ENCODE results near the gene MYG1.

The MYG1 gene

DNA sequence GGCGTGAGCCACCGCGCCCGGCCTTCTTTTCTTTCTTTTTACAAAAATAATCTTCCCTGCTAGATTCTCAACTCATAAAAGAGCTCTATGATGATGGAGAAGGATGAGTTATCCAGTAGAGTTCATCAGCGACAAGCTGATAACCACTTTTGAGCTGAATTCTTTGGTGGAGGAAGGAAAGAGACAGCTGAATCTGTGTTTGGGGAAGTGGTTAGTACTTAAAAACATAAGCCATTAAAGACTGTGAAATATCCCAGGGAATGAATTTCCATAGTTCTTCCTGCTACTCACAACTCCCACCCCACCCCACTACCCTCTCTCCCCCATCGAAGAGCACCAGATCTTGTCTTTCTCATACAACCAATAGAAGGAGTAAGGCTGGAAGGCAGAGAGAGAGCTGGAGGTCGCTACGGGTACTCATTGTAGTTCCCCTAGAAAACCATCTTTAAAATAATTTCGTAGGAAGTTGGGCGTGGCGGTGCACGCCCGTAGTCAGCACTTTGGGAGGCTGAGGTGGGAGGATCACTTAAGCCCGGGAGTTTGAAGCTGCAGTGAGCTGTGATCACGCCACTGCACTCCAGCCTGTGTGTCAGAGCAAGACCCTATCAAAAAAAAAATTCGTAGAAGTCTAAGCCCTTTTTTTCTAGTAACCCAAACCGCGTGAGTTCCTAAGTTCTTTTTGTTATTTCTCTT is 32.0 kb upstream of the MYG1 start:
- Histone ChIP-seq H3K4me1 (ENCODE audit: control insufficient read depth, insufficient read depth, low read length) (peaks cover 5% of the 10 kb centered on the region; the same call in 1 of the 2 replicates), H3K9me3 (ENCODE audit: control insufficient read depth, insufficient read depth, low read depth, low read length) (no peaks in the 10 kb centered on the region), H3K27ac (ENCODE audit: extremely low read depth, low read depth, low read length) (peak overlapping the region; percentile 75; the same call in 1 of the 2 replicates), H3K36me3 (ENCODE audit: control insufficient read depth in 2 of 2, insufficient read depth in 1 of 2, low read length in 2 of 2) (peaks cover 11 to 33% of the 10 kb centered on the region in 2 experiments; a peak in 2 of 3 replicates), H3K4me3 (ENCODE audit: low read depth, low read length) (no peak overlapping the region)
- TF ChIP-seq KLF9 (tag by site-specific recombination; IDR thresholded peaks at IDR 0.05; ENCODE audit: low read depth) (peak; percentile 53; the same call in 1 of the 2 replicates), KLF1 (tag by site-specific recombination; IDR thresholded peaks at IDR 0.05) (peak; percentile 62), ZNF433 (tag by site-specific recombination; IDR thresholded peaks at IDR 0.05; ENCODE audit: low read depth) (no peak)
- ChIA-PET CTCF (interaction anchor here (0.6 to 6.7 kb wide), 17 partner anchors 11 to 689 kb away, joined by 3 to 144 read pairs (median 5); partner anchors contain the start of genes AAAS, ITGB7 and ZNF740), POLR2A (interaction anchor here (0.8 to 3.8 kb wide), 14 partner anchors 11 to 188 kb away, joined by 3 to 22 read pairs (median 4); partner anchors contain the start of genes CSAD, ITGB7, MYG1 and PFDN5)

DNA sequence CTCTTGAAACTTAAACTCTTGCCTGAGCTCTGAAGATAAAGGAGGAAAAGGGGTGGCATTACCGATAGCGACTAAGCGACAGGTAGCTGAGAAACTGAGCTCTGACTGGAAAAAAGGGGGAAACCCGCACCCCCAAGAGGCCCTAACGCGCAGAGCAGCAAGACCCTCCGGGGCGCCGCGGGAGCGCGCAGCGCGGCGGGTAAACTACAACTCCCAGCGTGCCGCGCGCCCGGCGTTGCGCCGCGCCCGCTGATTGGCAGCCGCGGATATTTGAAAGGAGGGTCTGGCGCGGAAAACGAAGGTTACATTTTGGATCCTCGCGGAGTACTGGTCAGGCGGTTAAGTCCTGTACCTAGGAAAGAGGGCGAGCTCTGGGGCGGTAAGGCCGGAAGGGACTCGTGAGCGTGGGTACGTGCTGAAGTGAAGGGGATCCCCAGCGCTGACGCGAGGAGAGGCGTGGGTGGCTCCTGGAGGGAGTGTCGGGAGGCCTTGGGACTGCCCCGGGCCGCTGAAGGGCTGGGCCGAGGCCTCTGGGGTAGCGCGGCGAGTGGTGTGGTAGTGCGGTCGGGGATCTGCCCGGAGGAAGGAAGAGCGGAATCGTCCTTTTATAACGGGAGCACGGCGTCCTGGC is 31.4 kb upstream of the MYG1 start, which contains the start of gene ESPL1:
Gene ESPL1 (plus strand): TSS at position 301 of the 631 bp plus-strand sequence. CDS start 468 bp downstream, outside the sequence.
- peaks cover 5% of the 10 kb centered on the region; the same call in 1 of the 2 replicates for H3K4me1 ChIP-seq (ENCODE audit: control insufficient read depth, insufficient read depth, low read length)
- ChIA-PET CTCF (interaction anchor here (0.7 to 6.7 kb wide), 18 partner anchors 10 to 690 kb away, joined by 3 to 144 read pairs (median 4); partner anchors contain the start of genes AAAS, ITGB7 and ZNF740), POLR2A (interaction anchor here (0.9 to 3.8 kb wide), 15 partner anchors 9 to 189 kb away, joined by 3 to 22 read pairs (median 5); partner anchors contain the start of genes CSAD, ITGB7, MYG1 and PFDN5)
- H3K36me3 ChIP-seq (ENCODE audit: control insufficient read depth in 2 of 2, insufficient read depth in 1 of 2, low read length in 2 of 2) = peaks cover 16 to 38% of the 10 kb centered on the region in 2 experiments; a peak in 2 of 3 replicates
- H3K4me3 ChIP-seq (ENCODE audit: low read depth, low read length) = peak within 1 kb of the TSS; percentile 74
- H3K27ac ChIP-seq (ENCODE audit: extremely low read depth, low read depth, low read length) = peak within 1 kb of the TSS; percentile 75; the same call in 1 of the 2 replicates
- no peaks in the 10 kb centered on the region for H3K9me3 ChIP-seq (ENCODE audit: control insufficient read depth, insufficient read depth, low read depth, low read length)
- no peak for TF ChIP-seq ZSCAN23 (tag by site-specific recombination; IDR thresholded peaks at IDR 0.05)
- no peak for TF ChIP-seq ZNF221 (tag by site-specific recombination; IDR thresholded peaks at IDR 0.05; ENCODE audit: borderline replicate concordance)
- TF ChIP-seq ZNF214 (tag by site-specific recombination; IDR thresholded peaks at IDR 0.05; ENCODE audit: borderline replicate concordance) = no peak
- TF ChIP-seq HOXC10 (CRISPR knock-in tag; IDR thresholded peaks at IDR 0.05) = no peak
- TF ChIP-seq YY1 (tag by site-specific recombination; IDR thresholded peaks at IDR 0.05) = no peak
- TF ChIP-seq ZNF548 (tag by site-specific recombination; IDR thresholded peaks at IDR 0.05) = no peak
- TF ChIP-seq ZNF626 (tag by site-specific recombination; IDR thresholded peaks at IDR 0.05) = no peak
- TF ChIP-seq, protein P1, sequence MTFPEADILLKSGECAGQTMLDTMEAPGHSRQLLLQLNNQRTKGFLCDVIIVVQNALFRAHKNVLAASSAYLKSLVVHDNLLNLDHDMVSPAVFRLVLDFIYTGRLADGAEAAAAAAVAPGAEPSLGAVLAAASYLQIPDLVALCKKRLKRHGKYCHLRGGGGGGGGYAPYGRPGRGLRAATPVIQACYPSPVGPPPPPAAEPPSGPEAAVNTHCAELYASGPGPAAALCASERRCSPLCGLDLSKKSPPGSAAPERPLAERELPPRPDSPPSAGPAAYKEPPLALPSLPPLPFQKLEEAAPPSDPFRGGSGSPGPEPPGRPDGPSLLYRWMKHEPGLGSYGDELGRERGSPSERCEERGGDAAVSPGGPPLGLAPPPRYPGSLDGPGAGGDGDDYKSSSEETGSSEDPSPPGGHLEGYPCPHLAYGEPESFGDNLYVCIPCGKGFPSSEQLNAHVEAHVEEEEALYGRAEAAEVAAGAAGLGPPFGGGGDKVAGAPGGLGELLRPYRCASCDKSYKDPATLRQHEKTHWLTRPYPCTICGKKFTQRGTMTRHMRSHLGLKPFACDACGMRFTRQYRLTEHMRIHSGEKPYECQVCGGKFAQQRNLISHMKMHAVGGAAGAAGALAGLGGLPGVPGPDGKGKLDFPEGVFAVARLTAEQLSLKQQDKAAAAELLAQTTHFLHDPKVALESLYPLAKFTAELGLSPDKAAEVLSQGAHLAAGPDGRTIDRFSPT (tag by site-specific recombination; IDR thresholded peaks at IDR 0.05) = no peak
- no peak for TF ChIP-seq TCF7L2 (IDR thresholded peaks at IDR 0.05; ENCODE audit: borderline replicate concordance, low read depth, low read length)
- TF ChIP-seq, protein P2, sequence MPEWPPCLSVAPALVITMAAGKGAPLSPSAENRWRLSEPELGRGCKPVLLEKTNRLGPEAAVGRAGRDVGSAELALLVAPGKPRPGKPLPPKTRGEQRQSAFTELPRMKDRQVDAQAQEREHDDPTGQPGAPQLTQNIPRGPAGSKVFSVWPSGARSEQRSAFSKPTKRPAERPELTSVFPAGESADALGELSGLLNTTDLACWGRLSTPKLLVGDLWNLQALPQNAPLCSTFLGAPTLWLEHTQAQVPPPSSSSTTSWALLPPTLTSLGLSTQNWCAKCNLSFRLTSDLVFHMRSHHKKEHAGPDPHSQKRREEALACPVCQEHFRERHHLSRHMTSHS (tag by site-specific recombination; IDR thresholded peaks at IDR 0.05) = no peak
- no peak for TF ChIP-seq ZNF175 (tag by site-specific recombination; IDR thresholded peaks at IDR 0.05)
- peak; percentile 77 for TF ChIP-seq SCRT2 (tag by site-specific recombination; IDR thresholded peaks at IDR 0.05)
- TF ChIP-seq, protein P3, sequence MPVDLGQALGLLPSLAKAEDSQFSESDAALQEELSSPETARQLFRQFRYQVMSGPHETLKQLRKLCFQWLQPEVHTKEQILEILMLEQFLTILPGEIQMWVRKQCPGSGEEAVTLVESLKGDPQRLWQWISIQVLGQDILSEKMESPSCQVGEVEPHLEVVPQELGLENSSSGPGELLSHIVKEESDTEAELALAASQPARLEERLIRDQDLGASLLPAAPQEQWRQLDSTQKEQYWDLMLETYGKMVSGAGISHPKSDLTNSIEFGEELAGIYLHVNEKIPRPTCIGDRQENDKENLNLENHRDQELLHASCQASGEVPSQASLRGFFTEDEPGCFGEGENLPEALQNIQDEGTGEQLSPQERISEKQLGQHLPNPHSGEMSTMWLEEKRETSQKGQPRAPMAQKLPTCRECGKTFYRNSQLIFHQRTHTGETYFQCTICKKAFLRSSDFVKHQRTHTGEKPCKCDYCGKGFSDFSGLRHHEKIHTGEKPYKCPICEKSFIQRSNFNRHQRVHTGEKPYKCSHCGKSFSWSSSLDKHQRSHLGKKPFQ (tag by site-specific recombination; IDR thresholded peaks at IDR 0.05) = no peak
- no peak for TF ChIP-seq ZNF211 (tag by site-specific recombination; IDR thresholded peaks at IDR 0.05; ENCODE audit: low read depth)
- TF ChIP-seq ZNF423 (tag by site-specific recombination; IDR thresholded peaks at IDR 0.05) = no peak
- peak; percentile 93 for TF ChIP-seq ZFHX2 (tag by site-specific recombination; conservative IDR thresholded peaks at IDR 0.05)
- TF ChIP-seq ZXDB (tag by site-specific recombination; IDR thresholded peaks at IDR 0.05) = peak; percentile 85
- no peak for TF ChIP-seq IKZF3 (tag by site-specific recombination; IDR thresholded peaks at IDR 0.05)
- TF ChIP-seq ZNF416 (tag by site-specific recombination; IDR thresholded peaks at IDR 0.05) = no peak
- TF ChIP-seq, protein P4, sequence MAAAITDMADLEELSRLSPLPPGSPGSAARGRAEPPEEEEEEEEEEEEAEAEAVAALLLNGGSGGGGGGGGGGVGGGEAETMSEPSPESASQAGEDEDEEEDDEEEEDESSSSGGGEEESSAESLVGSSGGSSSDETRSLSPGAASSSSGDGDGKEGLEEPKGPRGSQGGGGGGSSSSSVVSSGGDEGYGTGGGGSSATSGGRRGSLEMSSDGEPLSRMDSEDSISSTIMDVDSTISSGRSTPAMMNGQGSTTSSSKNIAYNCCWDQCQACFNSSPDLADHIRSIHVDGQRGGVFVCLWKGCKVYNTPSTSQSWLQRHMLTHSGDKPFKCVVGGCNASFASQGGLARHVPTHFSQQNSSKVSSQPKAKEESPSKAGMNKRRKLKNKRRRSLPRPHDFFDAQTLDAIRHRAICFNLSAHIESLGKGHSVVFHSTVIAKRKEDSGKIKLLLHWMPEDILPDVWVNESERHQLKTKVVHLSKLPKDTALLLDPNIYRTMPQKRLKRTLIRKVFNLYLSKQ (tag by site-specific recombination; IDR thresholded peaks at IDR 0.05; ENCODE audit: borderline replicate concordance) = no peak
- TF ChIP-seq, protein P5, sequence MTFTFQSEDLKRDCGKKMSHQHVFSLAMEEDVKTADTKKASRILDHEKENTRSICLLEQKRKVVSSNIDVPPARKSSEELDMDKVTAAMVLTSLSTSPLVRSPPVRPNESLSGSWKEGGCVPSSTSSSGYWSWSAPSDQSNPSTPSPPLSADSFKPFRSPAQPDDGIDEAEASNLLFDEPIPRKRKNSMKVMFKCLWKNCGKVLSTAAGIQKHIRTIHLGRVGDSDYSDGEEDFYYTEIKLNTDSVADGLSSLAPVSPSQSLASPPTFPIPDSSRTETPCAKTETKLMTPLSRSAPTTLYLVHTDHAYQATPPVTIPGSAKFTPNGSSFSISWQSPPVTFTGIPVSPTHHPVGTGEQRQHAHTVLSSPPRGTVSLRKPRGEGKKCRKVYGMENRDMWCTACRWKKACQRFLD (tag by site-specific recombination; IDR thresholded peaks at IDR 0.05) = no peak
- TF ChIP-seq ZNF157 (tag by site-specific recombination; IDR thresholded peaks at IDR 0.05) = no peak
- no peak for TF ChIP-seq ZNF776 (tag by site-specific recombination; IDR thresholded peaks at IDR 0.05; ENCODE audit: borderline replicate concordance)

All from HEK293 (cell line).